GM21576 (cell line): ENCODE measurements around the gene STXBP5.
"Not testable (repeated sequence)": the region's sequence is repeated elsewhere in the genome, so short reads cannot be mapped to it uniquely, and the experiment has no call there.

ENCODE experiments used
- ATAC-seq: cut with Tn5 transposase; IDR thresholded peaks from one replicate; pipeline ENCODE4 v1.9.1; 2021; ENCODE audit warnings: mild to moderate bottlenecking, moderate library complexity; ENCODE audit not compliant: unreplicated experiment

The STXBP5 gene

DNA sequence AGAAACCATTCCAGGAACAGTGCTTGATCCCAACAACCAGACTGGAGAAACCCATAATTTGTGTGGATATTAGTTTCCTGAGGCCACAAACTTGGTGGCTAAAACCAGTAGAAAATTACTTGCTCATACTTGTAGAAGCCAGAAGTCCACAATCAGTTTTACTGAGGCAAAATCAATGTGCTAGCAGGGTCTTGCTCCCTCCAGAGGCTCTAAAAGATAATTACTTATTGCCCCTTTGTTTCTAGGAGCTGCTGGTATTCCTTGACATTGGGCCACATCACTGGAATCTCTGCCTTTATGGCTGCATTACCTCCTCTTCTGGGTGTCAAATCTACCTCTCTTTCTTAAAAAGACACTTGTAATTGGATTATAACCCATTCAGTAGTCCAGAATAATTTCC is 162.1 kb downstream of the STXBP5 start:
- ATAC-seq: no peak

GRCh38 chr6:147371325-147371724 is 167.1 kb downstream of the STXBP5 start:
- no peak for ATAC-seq

DNA sequence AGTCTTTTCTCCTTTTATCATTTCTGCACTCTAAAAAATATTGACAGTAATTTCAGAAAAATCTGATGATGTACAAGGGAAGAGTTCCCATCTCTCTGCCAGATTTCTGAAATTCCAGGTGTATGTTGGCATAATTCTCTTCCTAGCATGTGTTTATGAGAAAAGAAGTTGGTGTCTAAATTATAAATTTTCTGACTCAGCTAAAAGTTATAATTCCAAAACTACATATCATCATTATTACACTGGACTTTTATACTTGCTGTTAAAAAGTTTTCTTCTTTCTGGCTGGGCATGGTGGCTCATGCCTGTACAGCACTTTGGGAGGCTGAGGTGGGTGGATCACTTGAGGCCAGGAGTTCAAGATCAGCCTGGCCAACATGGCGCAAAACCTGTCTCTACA is 168.6 kb downstream of the STXBP5 start:
- no peak for ATAC-seq

DNA sequence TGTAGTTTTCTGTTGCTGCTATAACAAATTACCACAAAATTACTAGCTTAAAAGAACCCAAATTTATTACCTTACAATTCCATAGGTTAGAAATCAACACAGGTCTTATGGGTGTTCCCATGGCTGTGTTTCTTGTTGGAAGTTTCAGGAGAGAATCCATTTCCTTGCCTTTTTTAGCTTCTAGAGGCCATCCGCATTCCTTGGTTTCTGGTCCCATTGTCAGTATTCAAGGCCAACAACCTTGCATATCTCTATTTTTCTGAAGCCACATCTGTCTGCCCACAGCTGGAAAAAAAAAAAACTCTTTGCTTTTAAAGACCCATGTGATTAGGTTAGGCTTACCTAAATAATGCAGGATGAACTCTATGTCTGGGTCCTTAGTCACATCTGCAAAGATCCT is 174.6 kb downstream of the STXBP5 start:
- ATAC-seq: no peak

DNA sequence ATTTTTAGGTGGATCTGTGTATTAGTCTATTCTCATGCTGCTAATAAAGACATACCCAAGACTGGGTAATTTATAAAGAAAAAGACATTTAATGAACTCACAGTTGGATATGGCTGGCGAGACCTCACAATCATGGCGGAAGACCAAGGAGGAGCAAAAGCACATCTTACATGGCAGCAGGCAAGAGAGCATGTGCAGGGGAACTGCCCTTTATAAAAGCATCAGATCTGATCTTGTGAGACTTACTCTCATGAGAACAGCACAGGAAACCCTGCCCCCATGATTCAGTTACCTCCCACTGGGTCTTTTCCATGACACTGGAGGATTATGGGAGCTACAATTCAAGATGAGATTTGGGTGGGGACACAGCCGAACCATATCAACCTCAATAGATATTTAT is 176.6 kb downstream of the STXBP5 start:
- ATAC-seq: not testable (repeated sequence)

GRCh38 chr6:147381712-147382111 is 177.5 kb downstream of the STXBP5 start:
- no peak for ATAC-seq

- no peak for ATAC-seq
Observed at GRCh38 chr6:147382945-147383554, 178.8 kb downstream of the STXBP5 start.

DNA sequence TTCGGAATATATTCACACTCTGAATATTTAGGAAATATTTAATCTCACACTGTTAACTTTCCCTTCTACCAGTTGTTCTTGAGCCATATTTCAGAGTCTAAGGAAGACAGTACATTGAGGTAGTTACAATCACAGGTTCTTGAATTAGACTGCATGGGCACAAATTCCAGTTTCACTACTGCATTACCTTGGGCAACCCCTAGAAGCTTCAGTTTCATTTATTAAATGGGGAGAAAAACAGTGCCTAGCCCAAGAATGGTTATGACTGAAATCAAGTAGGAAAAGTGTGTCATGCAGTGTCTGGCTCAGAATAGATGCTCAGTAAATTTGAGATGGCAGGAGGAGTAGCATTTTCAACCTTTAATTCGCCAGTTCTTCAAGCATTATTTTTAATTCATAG is 179.8 kb downstream of the STXBP5 start:
- ATAC-seq: peak; percentile 43

- peak; percentile 57 for ATAC-seq
Observed at GRCh38 chr6:147384737-147385710, 180.8 kb downstream of the STXBP5 start.

DNA sequence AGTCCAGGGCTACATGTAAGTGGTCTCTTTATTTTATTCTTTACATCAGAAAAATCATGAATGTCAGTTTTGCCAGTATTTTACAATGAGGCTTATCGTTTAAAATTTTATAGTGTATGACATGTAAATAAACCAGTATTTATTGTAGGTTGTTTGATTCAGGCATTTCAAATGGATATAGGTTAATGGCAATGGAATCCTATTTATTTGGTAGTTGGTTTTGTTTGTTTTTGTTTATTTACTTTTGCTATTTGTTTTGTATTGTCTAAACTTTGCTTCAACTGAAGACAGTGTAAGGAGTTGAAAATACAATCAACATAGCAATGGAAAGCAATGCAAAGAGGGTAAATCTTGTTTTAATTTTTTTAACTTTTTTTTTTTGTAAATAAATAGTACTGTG is 185.2 kb downstream of the STXBP5 start:
- no peak for ATAC-seq

- ATAC-seq: no peak
Observed at GRCh38 chr6:147390909-147391536, 186.8 kb downstream of the STXBP5 start.

DNA sequence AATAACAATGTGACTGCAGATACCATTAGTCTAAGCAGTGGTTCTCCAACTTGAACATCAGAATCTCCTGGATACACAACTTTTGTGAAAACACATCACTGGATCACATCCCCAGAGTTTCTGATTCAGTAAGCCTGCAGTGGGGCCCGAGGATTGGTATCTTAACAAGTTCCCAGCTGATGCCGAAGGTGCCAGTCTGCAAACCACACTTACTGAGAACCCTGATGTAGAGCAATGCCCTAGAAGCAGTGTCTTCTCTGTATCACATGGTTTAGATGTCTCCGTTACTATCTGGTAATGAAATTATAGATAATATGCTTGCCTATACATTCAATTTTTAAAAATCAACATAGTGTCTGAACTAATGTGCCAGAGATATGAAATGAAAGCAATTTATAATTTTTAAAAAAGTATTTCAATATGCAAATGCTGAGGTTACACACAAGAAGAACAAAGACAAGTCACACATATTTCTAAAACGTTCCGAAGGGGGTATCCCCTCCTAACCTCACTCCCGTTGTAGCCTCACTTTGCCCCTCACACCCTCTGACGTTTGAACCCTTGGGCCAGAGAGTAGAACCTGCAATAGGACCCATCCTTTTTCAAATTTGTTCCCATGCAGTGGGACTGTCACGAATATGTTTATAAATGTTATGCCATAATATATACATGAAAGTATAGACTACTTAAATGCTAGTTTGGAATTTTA is 188.9 kb downstream of the STXBP5 start:
- no peak for ATAC-seq

DNA sequence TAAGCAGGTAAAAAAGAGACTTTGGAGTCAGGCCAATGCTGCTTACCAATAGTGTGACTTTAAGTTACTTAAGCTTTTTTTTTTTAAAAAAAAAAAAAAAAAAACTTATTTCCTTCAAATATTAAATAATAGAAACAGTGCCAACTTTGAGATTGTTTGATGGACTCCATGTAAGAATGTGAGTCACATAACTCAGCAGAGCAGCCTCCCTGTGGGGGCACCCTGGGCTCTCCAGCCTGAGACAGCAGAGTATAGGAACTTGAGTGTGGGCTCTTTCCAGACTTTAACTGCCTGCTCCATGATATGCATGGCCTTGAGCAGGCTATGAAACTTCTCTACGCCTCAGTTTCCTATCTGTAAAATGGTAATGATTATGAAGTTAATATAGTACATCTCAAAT is 190.9 kb downstream of the STXBP5 start:
- ATAC-seq: no peak

DNA sequence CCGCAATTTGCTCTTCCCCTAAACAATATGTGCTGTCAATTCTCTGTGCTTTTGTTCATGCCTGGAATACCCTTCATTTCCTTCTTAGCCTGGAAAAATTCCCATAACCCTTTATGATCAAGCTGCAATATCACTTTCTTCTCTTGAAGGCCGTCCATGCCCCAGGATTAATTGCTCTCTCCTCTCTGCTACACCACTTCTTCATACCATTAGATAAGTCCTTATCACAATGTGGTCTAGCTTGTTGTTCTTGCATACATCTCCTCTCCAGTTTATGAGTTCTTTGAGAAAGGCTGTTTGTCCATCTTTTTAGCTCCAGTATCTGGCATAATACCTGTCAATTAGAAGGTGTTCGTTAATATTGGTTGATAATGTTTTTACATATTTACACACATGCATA is 193.1 kb downstream of the STXBP5 start:
- ATAC-seq: no peak

- ATAC-seq: no peak
Observed at GRCh38 chr6:147400968-147401367, 196.8 kb downstream of the STXBP5 start.

DNA sequence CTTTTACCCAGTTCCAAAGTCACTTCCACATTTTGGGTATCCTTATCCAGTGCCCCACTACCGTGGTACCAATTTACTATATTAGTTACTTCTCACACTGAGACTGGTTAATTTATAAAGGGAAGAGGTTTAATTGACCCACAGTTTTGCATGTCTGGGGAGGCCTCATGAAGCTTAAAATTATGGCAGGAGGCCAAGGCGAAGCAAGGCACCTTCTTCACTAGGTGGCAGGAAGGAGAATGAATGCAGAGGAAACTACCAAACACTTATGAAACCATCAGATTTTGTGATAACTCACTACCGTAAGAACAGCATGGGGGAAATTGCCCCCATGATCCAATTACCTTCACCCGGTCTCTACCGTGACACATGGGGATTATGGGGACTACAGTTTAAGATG is 197.6 kb downstream of the STXBP5 start:
- ATAC-seq: no peak

DNA sequence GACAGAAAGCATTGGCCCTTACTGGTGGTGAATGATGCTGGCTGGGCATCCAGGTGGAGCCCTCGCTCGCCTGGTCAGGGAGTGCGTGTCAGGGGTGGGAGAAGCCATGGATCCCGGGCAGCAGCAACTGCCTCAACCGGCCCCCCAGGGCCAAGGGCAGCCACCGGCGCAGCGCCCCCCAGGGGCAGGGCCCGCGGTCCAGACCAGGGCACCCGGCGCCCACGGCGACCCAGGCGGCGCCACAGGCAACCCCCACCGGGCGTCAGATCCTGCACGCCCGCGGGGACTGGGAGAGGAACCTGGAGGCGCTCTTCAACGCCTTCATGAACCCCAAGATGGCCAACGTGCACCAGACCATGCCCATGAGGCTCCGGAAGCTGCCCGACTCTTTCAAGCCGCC is 202.6 kb downstream of the STXBP5 start:
- no peak for ATAC-seq

DNA sequence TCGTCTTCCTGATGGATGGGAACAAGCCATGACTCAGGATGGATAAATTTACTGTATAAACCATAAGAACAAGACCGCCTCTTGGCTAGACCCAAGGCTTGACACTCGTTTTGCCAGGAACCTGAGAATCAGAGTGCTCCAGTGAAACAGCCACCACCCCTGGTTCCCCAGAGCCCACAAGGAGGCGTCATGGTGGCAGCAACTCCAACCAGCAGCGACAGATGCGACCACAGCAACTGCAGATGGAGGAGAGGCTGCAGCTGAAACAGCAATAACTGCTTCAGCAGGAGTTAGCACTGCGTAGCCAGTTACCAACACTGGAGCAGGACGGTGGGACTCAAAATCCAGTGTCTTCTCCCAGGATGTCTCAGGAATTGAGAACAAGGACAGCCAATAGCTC is 203.4 kb downstream of the STXBP5 start:
- ATAC-seq: no peak

GRCh38 chr6:147416622-147417021 is 212.4 kb downstream of the STXBP5 start:
- no peak for ATAC-seq

DNA sequence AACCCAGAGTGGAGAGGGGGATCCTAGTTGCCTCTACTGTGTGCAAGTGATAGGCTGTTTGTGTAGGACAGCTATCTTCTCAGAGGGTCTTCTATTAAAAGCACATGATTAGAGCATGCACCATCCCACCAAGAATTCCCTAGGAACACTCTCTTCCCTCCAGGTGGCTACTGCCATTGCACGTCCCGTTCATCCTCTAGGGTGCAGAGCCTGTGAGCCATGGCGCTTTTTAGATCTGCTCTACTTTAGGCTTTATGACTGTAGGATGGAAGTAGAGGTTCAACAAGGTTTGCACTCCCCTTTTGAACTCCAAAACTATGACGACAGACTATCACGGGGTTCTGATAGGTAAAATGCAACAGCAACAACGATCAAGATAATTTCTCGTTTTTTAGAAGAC is 213.7 kb downstream of the STXBP5 start:
- no peak for ATAC-seq

- ATAC-seq: no peak
Observed at GRCh38 chr6:147418523-147418922, 214.3 kb downstream of the STXBP5 start.
